SK-N-SH (cell line): ENCODE data around the gene OR56B4. TPM values are rescaled to one million over a fixed set of nuclear protein-coding genes. Genes with fewer than 3 reads are reported as not detected.

Experiments used
- CTCF ChIA-PET: fragments of 300-600, 350-600 bp; formaldehyde crosslinking; extraction: SDS; loops from one replicate; lab custom pipeline; 2021; lab: Yijun Ruan, JAX
- POLR2A ChIA-PET: fragments of 350-600 bp; sonication (Branson Sonifier 250); formaldehyde crosslinking; extraction: SDS; loops from one replicate; lab custom pipeline; 2020; ENCODE audit warnings: antibody characterized with exemption, inconsistent platforms; lab: Yijun Ruan, JAX
- DNase-seq: peaks from one replicate; pipeline ENCODE4 v3.0.0; 2012
- H2AFZ ChIP-seq: fragments of 200-600 bp; sonication (generic); 2 replicates; pipeline ENCODE4 v1.8.1; 2016; ENCODE audit warnings: antibody characterized with exemption, mild to moderate bottlenecking, low read depth
- H3F3A ChIP-seq: fragments of 200-600 bp; sonication (generic); replicated peaks from 2 replicates; pipeline ENCODE3; 2016; ENCODE audit warnings: antibody characterized with exemption, mild to moderate bottlenecking; ENCODE audit not compliant: insufficient read depth
- H3K27ac ChIP-seq, 2 experiments: fragments of 200-500 bp in 1 of 2; fragments of 200-600 bp in 1 of 2; sonication (Bioruptor generic) in 1 of 2; sonication (generic), shearing (Covaris generic) in 1 of 2; 2 replicates each; pipeline versions ENCODE4 v1.5.1 to v1.6.1; 2014 to 2016; ENCODE audit warnings: low read depth in 2 of 2, inconsistent platforms in 1 of 2, low read length in 1 of 2, mild to moderate bottlenecking in 1 of 2, mixed read lengths in 1 of 2
- H3K27me3 ChIP-seq: fragments of 200-600 bp; sonication (generic), shearing (Covaris generic); 2 replicates; pipeline ENCODE4 v1.6.1; 2016; ENCODE audit warnings: mixed run types; ENCODE audit not compliant: insufficient read depth
- H3K36me3 ChIP-seq, 2 experiments: fragments of 200-500 bp in 1 of 2; fragments of 200-600 bp in 1 of 2; sonication (Bioruptor generic) in 1 of 2; sonication (generic) in 1 of 2; replicated peaks in 1 of 2; 2 replicates each; pipeline versions ENCODE3 to v1.5.1; 2014 to 2016; ENCODE audit warnings: low read length in 1 of 2, mild to moderate bottlenecking in 1 of 2; ENCODE audit not compliant: insufficient read depth in 2 of 2, control insufficient read depth in 1 of 2
- H3K4me1 ChIP-seq, 2 experiments: fragments of 200-500 bp in 1 of 2; fragments of 200-600 bp in 1 of 2; sonication (Bioruptor generic) in 1 of 2; sonication (generic), shearing (Covaris generic) in 1 of 2; 2 replicates each; pipeline versions ENCODE4 v1.5.1 to v1.6.1; 2014 to 2016; ENCODE audit warnings: low read depth in 1 of 2, low read length in 1 of 2, mixed run types in 1 of 2; ENCODE audit not compliant: insufficient read depth in 2 of 2, control insufficient read depth in 1 of 2
- H3K4me2 ChIP-seq: fragments of 200-600 bp; sonication (generic), shearing (Covaris generic); 2 replicates; pipeline ENCODE4 v1.6.1; 2017; ENCODE audit warnings: mixed run types
- H3K4me3 ChIP-seq, 2 experiments: fragments of 200-500 bp in 1 of 2; fragments of 200-600 bp in 1 of 2; sonication (Bioruptor generic) in 1 of 2; sonication (generic), shearing (Covaris generic) in 1 of 2; 2 replicates each; pipeline versions ENCODE4 v1.5.1 to v1.8.1; 2014 to 2016; ENCODE audit warnings: low read depth in 2 of 2, inconsistent platforms in 1 of 2, low read length in 1 of 2, mild to moderate bottlenecking in 1 of 2, mixed read lengths in 1 of 2, moderate library complexity in 1 of 2
- H3K79me2 ChIP-seq: fragments of 200-600 bp; sonication (generic); 2 replicates; pipeline ENCODE4 v1.8.1; 2017; ENCODE audit warnings: mild to moderate bottlenecking; ENCODE audit not compliant: insufficient read depth
- H3K9ac ChIP-seq: fragments of 200-600 bp; sonication (generic); 2 replicates; pipeline ENCODE4 v1.6.1; 2017; ENCODE audit warnings: mixed run types
- H3K9me2 ChIP-seq: fragments of 200-600 bp; sonication (generic); 2 replicates; pipeline ENCODE4 v1.6.1; 2017; ENCODE audit warnings: mixed run types
- H3K9me3 ChIP-seq: fragments of 200-600 bp; sonication (generic); 2 replicates; pipeline ENCODE4 v1.6.1; 2017; ENCODE audit warnings: mixed run types, mild to moderate bottlenecking, moderate library complexity
- H4K20me1 ChIP-seq: fragments of 200-600 bp; sonication (generic); 2 replicates; pipeline ENCODE4 v1.6.1; 2017; ENCODE audit warnings: mild to moderate bottlenecking, mixed run types; ENCODE audit not compliant: insufficient read depth
- CHD2 ChIP-seq: fragments of 150-350 bp; IDR thresholded peaks from 2 replicates; pipeline ENCODE4 v1.6.1; 2018; ENCODE audit warnings: low read length; ENCODE audit not compliant: partially characterized antibody
- ELF1 ChIP-seq: IDR thresholded peaks from 2 replicates; pipeline ENCODE4 v1.4.0; 2012
- EP300 ChIP-seq, 2 experiments: IDR thresholded peaks; 2 replicates each; pipeline versions ENCODE4 v1.4.0 to v1.6.1; 2012; ENCODE audit warnings: borderline replicate concordance in 1 of 2, low read depth in 1 of 2, low read length in 1 of 2
- EZH2phosphoT487 ChIP-seq: fragments of 200-600 bp; sonication (generic); IDR thresholded peaks from 2 replicates; pipeline ENCODE4 v1.6.1; 2017; ENCODE audit warnings: low read depth, mixed run types, mild to moderate bottlenecking, antibody characterized with exemption, moderate library complexity, borderline replicate concordance
- FOSL2 ChIP-seq: IDR thresholded peaks from 2 replicates; pipeline ENCODE4 v1.4.0; 2012; ENCODE audit warnings: low read depth, mild to moderate bottlenecking, moderate library complexity, borderline replicate concordance
- FOXM1 ChIP-seq: IDR thresholded peaks from 2 replicates; pipeline ENCODE4 v1.4.0; 2012; ENCODE audit warnings: low read depth, mild to moderate bottlenecking
- GABPA ChIP-seq: IDR thresholded peaks from 2 replicates; pipeline ENCODE4 v1.4.0; 2012; ENCODE audit warnings: low read depth, mild to moderate bottlenecking
- GATA2 ChIP-seq: sonication (generic); formaldehyde crosslinking; IDR thresholded peaks from 2 replicates; pipeline ENCODE4 v1.5.0; 2020; ENCODE audit warnings: mild to moderate bottlenecking, missing genetic modification reagents
- MAX ChIP-seq: IDR thresholded peaks from 2 replicates; pipeline ENCODE4 v1.4.0; 2012; ENCODE audit warnings: low read depth
- MXI1 ChIP-seq: IDR thresholded peaks from 2 replicates; pipeline ENCODE4 v1.6.1; 2012; ENCODE audit warnings: mild to moderate bottlenecking, low read depth, low read length, improper control_type of control experiment
- NFIC ChIP-seq: IDR thresholded peaks from 2 replicates; pipeline ENCODE4 v1.4.0; 2012; ENCODE audit warnings: borderline replicate concordance
- NRF1 ChIP-seq: IDR thresholded peaks from 2 replicates; pipeline ENCODE4 v1.6.1; 2012; ENCODE audit warnings: low read depth, mild to moderate bottlenecking, low read length
- POLR2AphosphoS5 ChIP-seq: IDR thresholded peaks from 2 replicates; pipeline ENCODE4 v1.6.1; 2012; ENCODE audit warnings: low read depth, low read length
- RCOR1 ChIP-seq: fragments of 150-350 bp; IDR thresholded peaks from 2 replicates; pipeline ENCODE4 v1.6.1; 2017; ENCODE audit warnings: antibody characterized with exemption, low read length
- REST ChIP-seq: IDR thresholded peaks from 2 replicates; pipeline ENCODE4 v1.6.1; 2012; ENCODE audit warnings: mild to moderate bottlenecking, low read depth, low read length, moderate library complexity
- SIN3A ChIP-seq: IDR thresholded peaks from 2 replicates; pipeline ENCODE4 v1.6.1; 2012; ENCODE audit warnings: low read depth, mild to moderate bottlenecking, low read length, moderate library complexity, borderline replicate concordance
- SMC3 ChIP-seq: IDR thresholded peaks from 2 replicates; pipeline ENCODE4 v1.6.1; 2012; ENCODE audit warnings: low read depth, low read length, improper control_type of control experiment
- TAF1 ChIP-seq: IDR thresholded peaks from 2 replicates; pipeline ENCODE4 v1.6.1; 2012; ENCODE audit warnings: low read depth, mild to moderate bottlenecking, low read length, moderate library complexity, borderline replicate concordance
- WGBS: methylation state at CpG from one replicate; pipeline ENCODE4 v1.1.6; 2017; ENCODE audit warnings: low lambda C conversion rate; 5-methylcytosine and 5-hydroxymethylcytosine counted together
- polyA plus RNA-seq, 3 experiments: library from polyadenylated mRNA; depleted of rRNA; stranded (reverse); fragments of >200 nt; gene quantifications; 2 replicates each; pipeline ENCODE4 v1.2.3, GENCODE V29; 2012
- TF ChIP-seq, protein P1 (sequence below): fragments of 200-600 bp; sonication (generic); IDR thresholded peaks from 2 replicates; pipeline ENCODE4 v1.6.1; 2017; ENCODE audit warnings: antibody characterized with exemption, mild to moderate bottlenecking, moderate library complexity
- TF ChIP-seq, protein P2 (sequence below): fragments of 150-350 bp; IDR thresholded peaks from 2 replicates; pipeline ENCODE4 v1.6.1; 2017; ENCODE audit warnings: antibody characterized with exemption, low read length, low read depth, borderline replicate concordance

The OR56B4 gene
- polyA plus RNA-seq, 1 of the 3 experiments (the other 2 are of a cell fraction): not detected

- DNase-seq: no peak
- H2AFZ ChIP-seq: no peak overlapping the region
- no peak overlapping the region for H3K4me2 ChIP-seq
- ChIA-PET POLR2A (no interaction called here), CTCF (no interaction called here)
- H3K9me3 ChIP-seq: no peaks in the 10 kb centered on the region
- no peaks in the 10 kb centered on the region for H3K79me2 ChIP-seq
- H3K36me3 ChIP-seq: no peaks in the 10 kb centered on the region
- 1% methylated on average over 5 of the region's 5 CpGs for WGBS
- H3K9me2 ChIP-seq: no peaks in the 10 kb centered on the region
- H3K4me1 ChIP-seq: no peaks in the 10 kb centered on the region
- H3F3A ChIP-seq: no peaks in the 10 kb centered on the region
- no peak for TF ChIP-seq NRF1
- no peak for TF ChIP-seq POLR2AphosphoS5
- TF ChIP-seq MAX: no peak
- TF ChIP-seq, protein P1, sequence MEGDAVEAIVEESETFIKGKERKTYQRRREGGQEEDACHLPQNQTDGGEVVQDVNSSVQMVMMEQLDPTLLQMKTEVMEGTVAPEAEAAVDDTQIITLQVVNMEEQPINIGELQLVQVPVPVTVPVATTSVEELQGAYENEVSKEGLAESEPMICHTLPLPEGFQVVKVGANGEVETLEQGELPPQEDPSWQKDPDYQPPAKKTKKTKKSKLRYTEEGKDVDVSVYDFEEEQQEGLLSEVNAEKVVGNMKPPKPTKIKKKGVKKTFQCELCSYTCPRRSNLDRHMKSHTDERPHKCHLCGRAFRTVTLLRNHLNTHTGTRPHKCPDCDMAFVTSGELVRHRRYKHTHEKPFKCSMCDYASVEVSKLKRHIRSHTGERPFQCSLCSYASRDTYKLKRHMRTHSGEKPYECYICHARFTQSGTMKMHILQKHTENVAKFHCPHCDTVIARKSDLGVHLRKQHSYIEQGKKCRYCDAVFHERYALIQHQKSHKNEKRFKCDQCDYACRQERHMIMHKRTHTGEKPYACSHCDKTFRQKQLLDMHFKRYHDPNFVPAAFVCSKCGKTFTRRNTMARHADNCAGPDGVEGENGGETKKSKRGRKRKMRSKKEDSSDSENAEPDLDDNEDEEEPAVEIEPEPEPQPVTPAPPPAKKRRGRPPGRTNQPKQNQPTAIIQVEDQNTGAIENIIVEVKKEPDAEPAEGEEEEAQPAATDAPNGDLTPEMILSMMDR: 0 out of 2 replicates have a peak, but pooled peaks have one; percentile 6
- no peak for TF ChIP-seq EP300 (IDR thresholded peaks at IDR 0.05; ENCODE audit: borderline replicate concordance in 1 of 2, low read depth in 1 of 2, low read length in 1 of 2)
- H4K20me1 ChIP-seq: no peaks in the 10 kb centered on the region
- no peak overlapping the region for H3K4me3 ChIP-seq
- no peak overlapping the region for H3K27ac ChIP-seq
- H3K9ac ChIP-seq: no peak overlapping the region
- H3K27me3 ChIP-seq: no peaks in the 10 kb centered on the region
Measured at GRCh38 chr11:6062691-6063358, 44.7 kb upstream of the OR56B4 start.

DNA sequence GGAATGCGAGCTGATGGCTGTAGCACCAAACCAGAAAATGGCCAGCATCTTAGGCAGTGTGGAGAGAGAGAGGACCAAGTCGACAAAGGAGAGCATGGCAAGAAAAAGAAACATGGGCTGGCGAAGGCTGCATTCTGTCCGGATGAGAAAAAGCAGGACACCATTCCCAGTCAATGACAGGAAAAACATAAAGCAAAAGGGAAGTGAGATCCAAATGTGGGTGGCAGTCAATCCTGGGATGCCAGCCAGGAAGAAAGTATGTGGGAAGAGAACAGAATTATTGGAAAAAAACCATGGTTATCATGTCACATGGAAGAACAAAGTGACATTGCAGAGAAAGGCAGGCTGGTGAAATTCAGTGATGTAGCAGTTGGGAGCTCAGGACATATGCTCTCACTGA, 40.0 kb upstream of the OR56B4 start:
- H3F3A ChIP-seq: no peaks in the 10 kb centered on the region
- H3K27ac ChIP-seq: no peak overlapping the region
- H3K4me3 ChIP-seq: no peak overlapping the region
- WGBS: 0% methylated on average over 4 of the region's 4 CpGs
- no peaks in the 10 kb centered on the region for H3K9me2 ChIP-seq
- DNase-seq: no peak
- no peak overlapping the region for H2AFZ ChIP-seq
- CTCF ChIA-PET: no interaction called here
- H3K27me3 ChIP-seq: no peaks in the 10 kb centered on the region
- H3K4me2 ChIP-seq: no peak overlapping the region
- no peaks in the 10 kb centered on the region for H3K9me3 ChIP-seq
- TF ChIP-seq GABPA (no peak), FOSL2 (no peak), FOXM1 (no peak), SIN3A (no peak), CHD2 (no peak), ELF1 (no peak), MXI1 (no peak), GATA2 (CRISPR knock-in tag) (no peak), TAF1 (no peak), POLR2AphosphoS5 (no peak), RCOR1 (no peak), EZH2phosphoT487 (no peak), SMC3 (no peak), REST (no peak), NFIC (no peak), NRF1 (no peak)
- TF ChIP-seq, protein P2, sequence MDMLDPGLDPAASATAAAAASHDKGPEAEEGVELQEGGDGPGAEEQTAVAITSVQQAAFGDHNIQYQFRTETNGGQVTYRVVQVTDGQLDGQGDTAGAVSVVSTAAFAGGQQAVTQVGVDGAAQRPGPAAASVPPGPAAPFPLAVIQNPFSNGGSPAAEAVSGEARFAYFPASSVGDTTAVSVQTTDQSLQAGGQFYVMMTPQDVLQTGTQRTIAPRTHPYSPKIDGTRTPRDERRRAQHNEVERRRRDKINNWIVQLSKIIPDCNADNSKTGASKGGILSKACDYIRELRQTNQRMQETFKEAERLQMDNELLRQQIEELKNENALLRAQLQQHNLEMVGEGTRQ: no peak
- H3K36me3 ChIP-seq: no peaks in the 10 kb centered on the region
- H3K4me1 ChIP-seq: no peaks in the 10 kb centered on the region
- H3K79me2 ChIP-seq: no peaks in the 10 kb centered on the region
- H4K20me1 ChIP-seq: no peaks in the 10 kb centered on the region
- no peak overlapping the region for H3K9ac ChIP-seq
- POLR2A ChIA-PET: no interaction called here
